Cardiac muscle cell (in vitro differentiated cells and primary cell): ENCODE data around the gene IRF2BPL. TPM values are rescaled to one million over a fixed set of nuclear protein-coding genes. Genes with fewer than 3 reads are reported as not detected.
A peak's percentile ranks its signal among the peaks of the same experiment; 100 is the strongest.

Source experiments
- DNase-seq, 2 donors: peaks; one replicate each; pipeline versions ENCODE4 v3.0.0 to v3.0.0-alpha.2; 2010 to 2017; ENCODE audit warnings: low read depth in 1 of 2, low spot score in 1 of 2
- H3K27ac ChIP-seq: fragments of 200-600 bp; sonication (generic); 2 replicates; pipeline ENCODE4 v1.5.1; 2016
- H3K27me3 ChIP-seq: fragments of 200-600 bp; sonication (generic); 2 replicates; pipeline ENCODE4 v1.6.0; 2016; ENCODE audit warnings: control low read depth
- H3K36me3 ChIP-seq: fragments of 200-600 bp; sonication (generic); 2 replicates; pipeline ENCODE4 v1.5.1; 2016; ENCODE audit warnings: control low read depth
- H3K4me1 ChIP-seq: fragments of 200-600 bp; sonication (generic); 2 replicates; pipeline ENCODE4 v1.8.1; 2017; ENCODE audit warnings: low read depth, mild to moderate bottlenecking, mixed run types
- H3K4me3 ChIP-seq: fragments of 200-600 bp; sonication (generic); 2 replicates; pipeline ENCODE4 v1.5.1; 2016; ENCODE audit warnings: mild to moderate bottlenecking
- H3K9me3 ChIP-seq: fragments of 200-600 bp; sonication (generic); 2 replicates; pipeline ENCODE4 v1.5.1; 2017; ENCODE audit warnings: low read depth, mild to moderate bottlenecking, control low read depth
- polyA plus RNA-seq: library from polyadenylated mRNA; unstranded; fragments of >200 nt; fragmentation: Nextera tagmentation; extraction: Ambion mirVana; gene quantifications from 2 replicates; pipeline ENCODE4 v1.2.1, GENCODE V29; 2016
- total RNA-seq: library from RNA; depleted of rRNA; stranded (reverse); fragments of >200 nt; gene quantifications from 2 replicates; pipeline ENCODE4 v1.2.3, GENCODE V29; 2016
- TF ChIP-seq, protein P1 (sequence below): IDR thresholded peaks from 2 replicates; pipeline ENCODE4 v1.5.1; 2012; ENCODE audit warnings: low read depth, mild to moderate bottlenecking, low read length

IRF2BPL gene
- total and polyA plus RNA-seq, 2 experiments from 2014 or later = 43.7 to 185 TPM

DNA sequence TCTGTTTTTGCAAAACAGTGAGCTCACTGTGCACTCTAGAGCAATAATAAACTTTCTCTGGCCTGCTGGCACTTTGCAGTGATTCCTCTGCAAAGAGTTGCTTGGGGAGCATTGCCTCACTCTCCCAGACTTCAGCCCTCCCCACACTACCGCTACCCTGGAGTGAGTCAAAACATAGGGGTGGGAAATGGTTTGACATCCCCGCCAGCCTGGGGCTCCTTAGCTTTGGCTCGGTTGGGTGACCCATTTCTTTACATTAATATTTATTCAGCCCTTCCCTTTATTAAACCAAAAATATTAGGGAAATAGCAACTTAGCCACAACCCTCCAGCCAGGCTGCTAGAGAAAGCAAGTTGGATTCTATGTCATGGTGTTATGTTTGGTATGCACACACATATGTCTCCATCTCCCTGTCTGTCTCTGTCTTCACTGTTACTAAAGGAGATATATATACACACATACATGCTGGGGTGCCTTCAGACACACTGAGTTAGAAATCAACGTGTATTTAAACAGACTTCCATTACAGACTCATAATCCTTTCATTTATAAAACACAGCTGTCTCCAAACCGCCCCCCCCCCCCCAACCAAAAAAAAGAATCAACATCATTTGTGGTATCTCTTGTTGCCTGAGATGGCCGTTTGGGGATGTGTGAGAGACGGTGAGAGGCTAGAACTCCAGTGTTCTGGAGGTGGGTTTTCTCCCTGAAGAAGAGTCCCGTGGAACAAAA lies 3.4 kb upstream of the IRF2BPL start:
- TF ChIP-seq, protein P1, sequence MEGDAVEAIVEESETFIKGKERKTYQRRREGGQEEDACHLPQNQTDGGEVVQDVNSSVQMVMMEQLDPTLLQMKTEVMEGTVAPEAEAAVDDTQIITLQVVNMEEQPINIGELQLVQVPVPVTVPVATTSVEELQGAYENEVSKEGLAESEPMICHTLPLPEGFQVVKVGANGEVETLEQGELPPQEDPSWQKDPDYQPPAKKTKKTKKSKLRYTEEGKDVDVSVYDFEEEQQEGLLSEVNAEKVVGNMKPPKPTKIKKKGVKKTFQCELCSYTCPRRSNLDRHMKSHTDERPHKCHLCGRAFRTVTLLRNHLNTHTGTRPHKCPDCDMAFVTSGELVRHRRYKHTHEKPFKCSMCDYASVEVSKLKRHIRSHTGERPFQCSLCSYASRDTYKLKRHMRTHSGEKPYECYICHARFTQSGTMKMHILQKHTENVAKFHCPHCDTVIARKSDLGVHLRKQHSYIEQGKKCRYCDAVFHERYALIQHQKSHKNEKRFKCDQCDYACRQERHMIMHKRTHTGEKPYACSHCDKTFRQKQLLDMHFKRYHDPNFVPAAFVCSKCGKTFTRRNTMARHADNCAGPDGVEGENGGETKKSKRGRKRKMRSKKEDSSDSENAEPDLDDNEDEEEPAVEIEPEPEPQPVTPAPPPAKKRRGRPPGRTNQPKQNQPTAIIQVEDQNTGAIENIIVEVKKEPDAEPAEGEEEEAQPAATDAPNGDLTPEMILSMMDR = no peak
- Histone ChIP-seq H3K27me3 (no peaks in the 10 kb centered on the region), H3K27ac (peak overlapping the region; percentile 100), H3K36me3 (no peaks in the 10 kb centered on the region), H3K9me3 (no peaks in the 10 kb centered on the region), H3K4me1 (peaks cover 49% of the 10 kb centered on the region), H3K4me3 (no peak overlapping the region)
- peak in 1 of 2 donors; percentile 72 for DNase-seq

DNA sequence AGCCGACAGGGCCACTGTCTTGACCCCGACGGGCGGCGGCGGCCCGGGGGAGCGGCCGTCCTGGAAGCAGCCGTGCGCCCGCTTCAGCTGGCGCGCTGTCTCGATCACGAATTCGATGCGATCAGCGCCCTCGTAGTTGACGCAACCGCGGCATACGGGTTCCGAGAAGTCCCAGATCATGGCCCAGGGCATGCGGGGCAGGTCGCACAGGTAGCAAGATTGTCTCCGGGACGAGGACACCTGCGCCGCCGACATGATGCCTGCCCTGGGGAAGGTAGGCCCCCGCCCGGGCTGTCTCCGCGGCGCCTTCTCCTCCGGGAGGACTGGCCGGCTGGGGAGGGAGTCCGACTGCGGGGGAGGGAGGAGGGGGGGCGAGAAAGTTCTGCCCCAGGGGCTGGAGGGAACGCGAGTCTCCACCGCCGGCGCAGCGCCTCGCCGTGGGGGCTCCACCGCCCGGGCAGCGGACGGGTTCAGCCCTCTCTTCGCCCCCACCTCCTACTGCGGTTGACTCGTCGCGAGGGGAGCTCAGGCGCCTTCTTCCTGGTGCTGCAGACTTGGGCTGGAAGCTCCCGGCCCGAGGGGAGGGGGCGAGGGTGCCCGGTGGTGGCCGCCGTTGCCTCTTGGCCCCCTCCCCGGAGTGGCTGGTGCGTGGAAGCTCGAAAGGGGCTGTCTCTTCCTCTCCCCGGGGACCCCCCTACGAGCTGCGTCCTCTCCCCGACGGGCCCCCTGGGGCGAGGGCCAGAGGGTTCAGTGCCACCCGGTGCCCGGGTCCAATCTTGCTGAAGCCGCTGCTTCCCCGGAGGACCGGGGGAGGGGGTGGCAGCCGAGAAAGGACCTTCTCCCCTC lies 747 bp downstream of the IRF2BPL start:
- Histone ChIP-seq H3K27ac (peak overlapping the region; percentile 96), H3K36me3 (no peaks in the 10 kb centered on the region), H3K4me3 (peak overlapping the region; percentile 85), H3K27me3 (no peaks in the 10 kb centered on the region), H3K9me3 (no peaks in the 10 kb centered on the region), H3K4me1 (peaks cover 47% of the 10 kb centered on the region)
- TF ChIP-seq, protein P1 = no peak
- peak; percentile 66 to 86 for DNase-seq

DNA sequence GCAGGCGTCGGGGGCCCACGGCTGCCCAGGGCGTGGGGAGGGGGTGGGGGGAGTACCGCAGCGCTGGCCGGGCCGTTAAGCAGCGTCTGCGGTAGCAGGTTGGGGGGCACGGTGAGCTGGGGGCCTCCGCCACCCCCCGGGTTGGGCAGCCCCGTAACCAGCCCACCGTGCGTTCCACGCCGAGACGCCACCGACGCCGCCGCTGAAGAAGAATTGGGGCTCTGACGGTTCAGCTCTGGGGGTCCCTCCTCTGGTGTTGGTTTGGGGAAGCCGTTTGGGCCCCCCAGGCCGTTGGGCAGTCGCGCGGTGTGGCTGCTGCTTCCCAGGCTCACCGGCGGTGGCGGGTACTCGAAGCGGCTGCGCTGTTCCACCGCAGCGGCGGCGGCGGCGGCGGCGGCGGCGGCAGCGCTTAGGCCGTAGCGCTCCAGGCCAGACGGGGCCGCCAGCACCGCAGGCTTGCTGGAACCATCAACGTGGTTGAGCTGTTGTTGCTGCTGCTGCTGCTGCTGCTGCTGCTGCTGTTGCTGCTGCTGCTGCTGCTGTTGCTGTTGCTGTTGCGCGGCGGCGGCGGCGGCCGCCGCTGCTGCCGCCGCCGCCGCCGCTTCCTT lies 1.5 kb downstream of the IRF2BPL start:
- TF ChIP-seq, protein P1 = no peak
- Histone ChIP-seq H3K4me1 (peaks cover 40% of the 10 kb centered on the region), H3K9me3 (no peaks in the 10 kb centered on the region), H3K27ac (peak overlapping the region; percentile 96), H3K4me3 (peak overlapping the region; percentile 85), H3K36me3 (no peaks in the 10 kb centered on the region), H3K27me3 (no peaks in the 10 kb centered on the region)
- DNase-seq = peak; percentile 63 to 72

DNA sequence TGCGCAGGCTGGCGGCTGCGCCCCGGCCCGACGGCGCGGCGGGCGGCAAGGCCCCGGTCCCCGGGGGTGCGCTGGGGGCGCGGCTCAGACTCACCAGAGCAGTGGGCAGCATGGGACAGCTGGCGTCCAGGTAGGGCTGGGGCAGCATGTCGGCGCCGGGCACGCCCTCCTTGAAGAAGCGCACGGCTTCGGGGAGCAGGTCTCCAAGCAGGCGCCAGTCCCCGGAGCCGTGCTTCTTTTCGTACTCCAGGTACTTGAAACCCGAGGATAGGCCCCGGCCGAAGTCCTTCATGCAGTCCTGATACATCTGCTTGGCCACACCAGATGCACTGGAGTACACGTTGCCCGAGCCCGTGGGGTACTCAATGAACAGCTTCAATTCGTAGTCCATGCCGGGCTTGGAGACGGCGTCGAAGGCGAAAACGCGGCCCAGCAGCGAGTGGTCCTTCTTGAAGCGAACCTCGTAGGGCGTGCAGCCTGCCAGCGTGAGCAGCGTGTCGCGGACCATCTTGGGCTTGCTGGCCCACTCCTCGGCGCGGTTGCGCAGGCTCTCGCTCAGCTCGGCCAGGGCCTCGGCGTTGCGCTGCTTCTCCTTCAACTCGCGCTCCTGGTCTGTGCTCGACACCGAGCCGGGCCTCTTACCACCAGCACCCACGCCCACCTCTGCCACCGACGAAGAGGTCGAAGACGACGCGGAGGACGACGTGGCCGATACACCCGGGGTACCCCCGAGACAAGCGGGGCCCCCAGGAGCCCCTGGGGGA lies 2.2 kb downstream of the IRF2BPL start:
- peak; percentile 39 to 60 for DNase-seq
- Histone ChIP-seq H3K36me3 (no peaks in the 10 kb centered on the region), H3K4me1 (peaks cover 33% of the 10 kb centered on the region)

More for the DNA sequence above, 2.2 kb downstream of the IRF2BPL start:
- Histone ChIP-seq H3K4me3 (peak overlapping the region; percentile 85), H3K9me3 (no peaks in the 10 kb centered on the region), H3K27me3 (no peaks in the 10 kb centered on the region), H3K27ac (peak overlapping the region; percentile 96)
- TF ChIP-seq, protein P1 = no peak
